HG03565 (cell line): ENCODE measurements around the gene AP1S1.
"Not testable (repeated sequence)": the region's sequence is repeated elsewhere in the genome, so short reads cannot be mapped to it uniquely, and the experiment has no call there.

Experiments
- ATAC-seq: cut with Tn5 transposase; IDR thresholded peaks from one replicate; pipeline ENCODE4 v1.9.1; 2021; ENCODE audit warnings: mild to moderate bottlenecking, moderate library complexity; ENCODE audit not compliant: unreplicated experiment

Gene AP1S1

GRCh38 chr7:101199522-101199921 lies 45.2 kb downstream of the AP1S1 start:
- not testable (repeated sequence) for ATAC-seq

GRCh38 chr7:101200504-101200861 lies 46.2 kb downstream of the AP1S1 start:
- no peak for ATAC-seq

DNA sequence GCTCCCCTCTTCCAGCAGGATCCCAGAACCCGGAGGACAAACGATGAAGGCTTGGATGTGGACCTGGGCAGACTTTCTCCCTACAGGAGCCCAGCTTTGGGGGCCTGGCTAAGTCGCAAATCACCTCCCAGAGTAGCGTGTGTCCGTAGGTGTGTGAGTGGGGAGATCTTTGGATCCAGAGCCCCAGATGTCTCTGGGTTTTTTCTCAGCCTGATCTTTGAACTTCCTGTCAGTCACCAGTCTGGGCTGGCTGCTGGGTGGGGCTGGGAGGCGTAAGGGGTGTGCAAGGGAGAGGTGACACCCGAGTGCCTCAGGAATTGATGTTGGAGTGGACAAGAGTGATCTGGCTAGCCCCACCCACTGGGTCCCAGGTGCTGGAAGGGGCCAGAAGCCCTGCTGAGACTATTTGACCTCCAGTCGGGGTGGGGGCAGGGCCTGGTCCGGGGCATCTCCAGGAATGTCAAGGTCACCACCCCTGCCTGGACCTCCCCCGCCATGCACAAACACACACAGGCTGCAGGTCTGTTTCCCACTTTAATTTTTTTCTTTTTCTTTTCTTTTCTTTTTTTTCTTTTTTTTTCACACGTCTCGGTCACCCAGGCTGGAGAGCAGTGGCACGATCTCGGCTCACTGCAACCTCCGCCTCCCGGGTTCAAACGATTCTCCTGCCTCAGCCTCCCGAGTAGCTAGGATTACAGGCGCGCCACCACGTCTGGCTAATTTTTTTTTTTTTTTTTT lies 46.8 kb downstream of the AP1S1 start, which contains the start of gene MOGAT3:
MOGAT3 (minus strand) TSS at position 175 of the 738 bp plus-strand sequence. CDS start 182 bp downstream, outside the sequence.
- ATAC-seq = no peak

GRCh38 chr7:101201695-101202602 lies 47.7 kb downstream of the AP1S1 start:
- ATAC-seq = no peak

DNA sequence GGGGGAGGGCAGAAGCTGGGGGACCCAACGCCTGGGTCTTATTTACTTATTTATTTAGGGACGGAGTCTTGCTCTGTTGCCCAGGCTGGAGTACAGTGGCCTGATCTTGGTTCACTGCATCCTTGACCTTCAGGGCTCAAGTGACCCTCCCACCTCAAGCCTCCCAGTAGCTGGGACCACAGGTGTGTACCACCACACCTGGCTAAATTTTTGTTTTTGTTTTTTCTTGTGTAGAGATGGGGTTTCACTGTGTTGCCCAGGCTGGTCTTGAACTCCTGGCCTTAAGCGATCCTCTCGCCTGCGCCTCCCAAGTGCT lies 48.3 kb downstream of the AP1S1 start:
- no peak for ATAC-seq

DNA sequence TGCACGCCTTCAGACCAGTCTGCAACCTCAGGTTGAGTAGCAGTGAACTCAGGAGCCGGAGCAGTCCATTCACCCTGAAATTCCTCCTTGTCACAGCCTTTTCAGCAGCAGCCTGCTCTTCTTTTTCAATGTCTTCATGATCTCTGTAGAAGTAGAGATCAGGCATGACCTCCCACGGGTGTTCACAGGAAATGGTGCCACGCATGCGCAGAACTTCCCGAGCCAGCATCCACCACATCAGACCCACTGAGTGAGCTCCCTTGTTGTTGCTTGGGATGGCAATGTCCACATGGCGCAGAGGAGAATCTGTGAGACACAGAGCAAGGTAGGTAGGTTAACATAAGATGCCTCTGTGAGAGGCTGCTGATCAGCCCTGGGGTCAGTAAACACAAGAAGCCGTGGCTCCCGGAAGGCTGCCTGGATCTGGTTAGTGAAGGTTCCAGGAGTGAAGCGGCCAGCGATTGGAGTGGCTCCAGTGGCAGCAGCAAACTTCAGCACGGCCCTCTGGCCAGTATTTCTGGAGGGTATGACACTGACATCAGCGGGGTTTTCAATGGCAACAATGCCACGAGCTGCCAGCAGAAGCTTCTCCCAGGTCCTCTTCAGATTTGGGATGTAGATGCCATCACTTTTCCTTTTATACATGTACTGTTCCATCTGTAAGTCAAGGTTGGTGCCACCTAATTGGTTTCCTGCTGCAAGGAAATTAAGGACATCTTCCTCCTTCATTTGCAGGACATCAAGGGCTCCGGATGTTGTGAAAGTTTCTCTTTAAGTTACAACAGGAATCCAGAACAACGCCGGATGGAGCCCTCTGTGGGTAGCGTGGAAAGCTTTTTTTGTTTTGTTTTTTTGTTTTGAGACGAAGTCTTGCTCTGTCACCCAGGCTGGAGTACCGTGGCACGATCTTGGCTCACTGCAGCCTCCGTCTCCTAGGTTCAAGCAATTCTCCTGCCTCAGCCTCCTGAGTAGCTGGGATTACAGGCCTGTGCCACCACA lies 49.8 kb downstream of the AP1S1 start:
- not testable (repeated sequence) for ATAC-seq

DNA sequence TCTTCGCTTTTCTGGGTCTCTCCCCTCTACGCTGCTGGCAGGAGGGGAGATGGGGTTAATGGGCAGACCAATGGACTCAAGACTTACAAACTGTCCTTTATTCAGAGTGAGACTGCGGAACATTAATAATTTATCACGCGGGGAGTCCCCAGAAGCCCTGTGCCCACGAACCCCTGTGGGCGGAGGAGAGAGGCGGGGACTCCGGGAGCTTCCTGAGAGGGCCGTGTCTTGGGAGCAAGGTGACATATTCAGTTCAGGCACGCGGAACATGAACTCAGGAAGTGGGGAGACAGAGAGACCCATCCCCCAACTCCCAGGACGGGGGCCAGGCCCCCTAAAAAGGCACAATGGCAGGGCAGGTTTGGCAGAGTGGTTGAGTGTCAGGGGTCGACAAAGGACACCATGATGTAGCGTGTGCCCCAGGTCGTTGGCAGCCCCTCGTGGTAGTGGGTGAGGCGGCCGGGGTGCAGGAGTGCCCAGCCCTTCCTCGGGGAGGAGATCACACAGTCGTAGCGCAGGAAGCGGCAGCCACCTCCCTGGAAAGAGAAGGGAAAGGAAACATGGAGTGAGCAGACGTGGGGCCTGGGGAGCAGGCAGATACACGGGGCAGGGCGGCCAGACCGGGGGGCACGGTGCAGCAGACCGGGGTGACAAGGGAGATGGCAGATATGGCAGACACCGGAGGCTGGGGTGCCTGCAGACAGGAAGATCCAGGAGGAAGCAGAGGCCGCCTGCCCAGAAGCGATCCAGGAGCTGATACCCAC lies 51.8 kb downstream of the AP1S1 start:
- ATAC-seq = no peak

DNA sequence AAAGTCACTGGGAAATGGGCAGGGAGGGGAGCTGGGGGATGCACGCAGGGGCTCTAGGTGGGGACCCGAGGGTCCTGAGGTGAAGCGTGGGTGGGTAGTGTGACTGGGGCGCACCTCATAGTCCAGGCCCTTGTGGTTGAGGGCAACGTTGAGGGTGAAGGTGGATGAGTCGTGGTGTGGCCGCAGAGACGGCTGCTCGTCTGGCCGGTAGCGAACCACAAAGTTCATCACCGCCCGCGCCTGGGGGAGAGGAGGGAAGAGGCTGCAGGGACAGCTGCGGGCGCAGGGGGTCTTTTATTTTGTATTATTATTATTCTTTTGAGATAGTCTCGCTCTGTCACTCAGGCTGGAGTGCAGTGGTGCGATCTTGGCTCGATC lies 52.4 kb downstream of the AP1S1 start:
- ATAC-seq = no peak

- no peak for ATAC-seq
Measured at GRCh38 chr7:101207459-101207858, 53.2 kb downstream of the AP1S1 start.

DNA sequence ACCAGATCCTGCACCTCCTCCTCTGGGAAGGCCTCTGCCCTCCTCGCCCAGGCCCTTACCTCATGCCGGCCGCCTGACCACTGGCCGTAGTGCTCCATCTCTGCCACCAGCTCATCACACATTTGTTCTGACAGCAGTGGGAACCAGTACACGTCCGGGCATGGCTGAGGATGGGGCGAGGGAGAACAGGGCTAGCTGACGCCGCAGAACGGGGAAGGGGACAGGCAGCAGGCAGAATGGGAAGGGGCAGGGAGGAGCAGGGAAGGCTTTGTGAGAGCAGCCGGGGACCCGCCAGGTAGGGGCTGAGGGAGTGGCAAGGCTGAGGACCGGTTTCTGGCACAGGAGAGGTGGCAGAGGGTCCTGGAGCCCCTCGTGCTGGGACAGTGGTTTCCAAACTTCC lies 54.5 kb downstream of the AP1S1 start:
- no peak for ATAC-seq

DNA sequence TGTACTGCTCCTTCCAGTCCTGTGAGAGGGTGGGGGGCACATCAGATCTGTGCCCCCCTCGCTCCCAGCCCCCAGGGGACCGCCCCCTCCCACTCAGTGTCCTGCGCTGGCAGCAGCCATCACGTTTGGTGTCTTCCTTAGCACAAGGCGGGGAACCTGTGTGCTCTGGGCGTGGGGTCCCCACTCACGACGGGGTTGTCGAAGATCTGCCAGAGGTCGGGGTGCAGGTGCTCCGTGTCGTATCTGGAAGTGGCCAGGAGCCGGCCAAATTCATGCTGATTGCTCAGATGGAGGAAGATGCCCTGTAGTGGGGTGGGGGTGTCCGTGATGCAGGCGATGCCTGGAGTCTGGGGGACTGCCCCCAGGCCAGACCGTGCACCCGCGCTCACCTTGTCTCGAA lies 55.9 kb downstream of the AP1S1 start:
- no peak for ATAC-seq
